Endothelial cell of umbilical vein (primary cell): Measurements from ENCODE around the gene QRFPR.

Source experiments
- MYC ChIP-seq: IDR thresholded peaks from one replicate; pipeline ENCODE4 v1.6.1; 2011; ENCODE audit warnings: mild to moderate bottlenecking, low read depth, low read length
- POLR2AphosphoS5 ChIP-seq: IDR thresholded peaks from 2 replicates; pipeline ENCODE4 v1.6.1; 2012; ENCODE audit warnings: low read depth, mild to moderate bottlenecking, control low read depth, low read length, moderate library complexity; ENCODE audit not compliant: insufficient read depth
- TF ChIP-seq, protein P1 (sequence below), 2 donors: IDR thresholded peaks; 1 replicate in 1 of 2; 2 replicates in 1 of 2; pipeline ENCODE4 v1.5.1; 2011; ENCODE audit warnings: low read length in 2 of 2, mild to moderate bottlenecking in 2 of 2, moderate library complexity in 2 of 2, control low read depth in 1 of 2, inconsistent platforms in 1 of 2, low read depth in 1 of 2; ENCODE audit not compliant: insufficient read depth in 1 of 2; ENCODE audit errors: extremely low read depth in 1 of 2

DNA sequence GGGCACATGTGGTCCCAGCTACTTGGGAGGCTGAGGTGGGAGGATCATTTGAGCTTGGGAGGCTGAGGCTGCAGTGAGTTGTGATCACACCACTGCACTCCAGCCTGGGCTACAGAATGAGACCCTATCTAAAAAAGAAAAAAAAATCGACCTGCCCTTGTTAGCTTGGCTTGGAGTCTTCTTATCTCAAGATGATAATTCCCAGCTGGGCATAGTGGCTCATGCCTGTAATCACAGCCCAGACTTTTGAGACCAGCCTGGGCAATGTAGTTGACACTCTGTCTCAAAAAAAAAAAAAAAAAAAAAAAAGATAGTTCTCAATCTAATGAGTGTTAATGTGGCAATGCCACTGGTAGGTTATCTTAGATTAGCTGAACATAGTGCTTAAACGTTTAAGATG lies 41.0 kb downstream of the QRFPR start:
- TF ChIP-seq, protein P1, sequence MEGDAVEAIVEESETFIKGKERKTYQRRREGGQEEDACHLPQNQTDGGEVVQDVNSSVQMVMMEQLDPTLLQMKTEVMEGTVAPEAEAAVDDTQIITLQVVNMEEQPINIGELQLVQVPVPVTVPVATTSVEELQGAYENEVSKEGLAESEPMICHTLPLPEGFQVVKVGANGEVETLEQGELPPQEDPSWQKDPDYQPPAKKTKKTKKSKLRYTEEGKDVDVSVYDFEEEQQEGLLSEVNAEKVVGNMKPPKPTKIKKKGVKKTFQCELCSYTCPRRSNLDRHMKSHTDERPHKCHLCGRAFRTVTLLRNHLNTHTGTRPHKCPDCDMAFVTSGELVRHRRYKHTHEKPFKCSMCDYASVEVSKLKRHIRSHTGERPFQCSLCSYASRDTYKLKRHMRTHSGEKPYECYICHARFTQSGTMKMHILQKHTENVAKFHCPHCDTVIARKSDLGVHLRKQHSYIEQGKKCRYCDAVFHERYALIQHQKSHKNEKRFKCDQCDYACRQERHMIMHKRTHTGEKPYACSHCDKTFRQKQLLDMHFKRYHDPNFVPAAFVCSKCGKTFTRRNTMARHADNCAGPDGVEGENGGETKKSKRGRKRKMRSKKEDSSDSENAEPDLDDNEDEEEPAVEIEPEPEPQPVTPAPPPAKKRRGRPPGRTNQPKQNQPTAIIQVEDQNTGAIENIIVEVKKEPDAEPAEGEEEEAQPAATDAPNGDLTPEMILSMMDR (IDR thresholded peaks at IDR 0.05; ENCODE audit: extremely low read depth in 1 of 2, insufficient read depth in 1 of 2, low read depth in 1 of 2, low read length in 2 of 2), result no peak
- TF ChIP-seq MYC (no peak), POLR2AphosphoS5 (no peak)
